IMR-90 (cell line): ENCODE data around the gene CPB2. TPM values are rescaled to one million over a fixed set of nuclear protein-coding genes. Genes with fewer than 3 reads are reported as not detected.

Experiments used
- ATAC-seq: fragments of 200-7000 bp; cut with Tn5 transposase; 2 replicates; pipeline ENCODE4 v1.9.1; 2020; ENCODE audit warnings: low read depth, mild to moderate bottlenecking, moderate library complexity
- BruUV-seq: library from RNA; stranded (reverse); fragments of 400-500 nt; replicated peaks from 2 replicates; lab custom pipeline; 2021; lab: Mats Ljungman, UMichigan
- CTCF ChIA-PET: fragments of 300-600 bp; formaldehyde crosslinking; extraction: SDS; loops from one replicate; lab custom pipeline; 2021; ENCODE audit warnings: antibody characterized with exemption; lab: Yijun Ruan, JAX
- POLR2A ChIA-PET: fragments of 300-600 bp; sonication (Branson Sonifier 250); formaldehyde crosslinking; loops from one replicate; lab custom pipeline; 2022; ENCODE audit warnings: antibody characterized with exemption; ENCODE audit not compliant: unreplicated experiment; lab: Charles Lee
- DNase-seq: peaks from one replicate; pipeline ENCODE4 v3.0.0; 2013
- H2AFZ ChIP-seq: replicated peaks from 2 replicates; pipeline ENCODE3; 2013; ENCODE audit warnings: low read length, mild to moderate bottlenecking; ENCODE audit not compliant: poor library complexity
- H2AK5ac ChIP-seq: 2 replicates; pipeline ENCODE4 v1.6.1; 2013; ENCODE audit warnings: low read depth, low read length, inconsistent platforms
- H2AK9ac ChIP-seq: replicated peaks from 2 replicates; pipeline ENCODE3; 2013; ENCODE audit warnings: mild to moderate bottlenecking, low read depth, low read length, moderate library complexity; ENCODE audit not compliant: poor library complexity
- H2BK120ac ChIP-seq: 2 replicates; pipeline ENCODE4 v1.6.1; 2013; ENCODE audit warnings: low read depth, low read length, inconsistent platforms
- H2BK15ac ChIP-seq: 3 replicates; pipeline ENCODE4 v1.6.1; 2013; ENCODE audit warnings: low read depth, low read length, inconsistent platforms
- H2BK20ac ChIP-seq: 2 replicates; pipeline ENCODE4 v1.6.1; 2013; ENCODE audit warnings: low read depth, mild to moderate bottlenecking, inconsistent platforms, low read length, moderate library complexity
- H2BK5ac ChIP-seq: 2 replicates; pipeline ENCODE4 v1.6.1; 2013; ENCODE audit warnings: mild to moderate bottlenecking, low read depth, low read length, inconsistent platforms; ENCODE audit not compliant: poor library complexity, severe bottlenecking
- H3K14ac ChIP-seq: replicated peaks from 2 replicates; pipeline ENCODE4 v1.6.1; 2013; ENCODE audit warnings: low read depth, low read length, inconsistent platforms
- H3K18ac ChIP-seq: 2 replicates; pipeline ENCODE4 v1.6.1; 2013; ENCODE audit warnings: low read depth, low read length, control low read depth
- H3K23ac ChIP-seq: 2 replicates; pipeline ENCODE4 v1.6.1; 2013; ENCODE audit warnings: low read depth, low read length, inconsistent platforms
- H3K27ac ChIP-seq: 2 replicates; pipeline ENCODE4 v1.5.1; 2013; ENCODE audit warnings: mild to moderate bottlenecking, control low read depth, low read length; ENCODE audit not compliant: insufficient read depth
- H3K27me3 ChIP-seq: 2 replicates; pipeline ENCODE4 v1.6.1; 2013; ENCODE audit warnings: low read length; ENCODE audit not compliant: control insufficient read depth, insufficient read depth
- H3K36me3 ChIP-seq: 2 replicates; pipeline ENCODE4 v1.6.1; 2013; ENCODE audit warnings: low read length, mixed read lengths; ENCODE audit not compliant: control insufficient read depth, insufficient read depth
- H3K4ac ChIP-seq: 2 replicates; pipeline ENCODE4 v1.6.1; 2013; ENCODE audit warnings: low read depth, low read length, inconsistent platforms
- H3K4me1 ChIP-seq: 2 replicates; pipeline ENCODE4 v1.6.1; 2013; ENCODE audit warnings: low read length, mixed read lengths; ENCODE audit not compliant: control insufficient read depth, insufficient read depth
- H3K4me2 ChIP-seq: 2 replicates; pipeline ENCODE4 v1.6.1; 2013; ENCODE audit warnings: low read depth, mild to moderate bottlenecking, control low read depth, low read length, moderate library complexity
- H3K4me3 ChIP-seq: 2 replicates; pipeline ENCODE4 v1.5.1; 2013; ENCODE audit warnings: low read depth, mild to moderate bottlenecking, control low read depth, low read length, moderate library complexity; ENCODE audit not compliant: insufficient read depth
- H3K56ac ChIP-seq: 2 replicates; pipeline ENCODE4 v1.6.1; 2013; ENCODE audit warnings: low read length, inconsistent platforms; ENCODE audit not compliant: insufficient read depth; ENCODE audit errors: extremely low read depth
- H3K79me1 ChIP-seq, 2 experiments: 2 replicates each; pipeline ENCODE4 v1.6.1; 2013; ENCODE audit warnings: low read length in 2 of 2, inconsistent platforms in 1 of 2, low read depth in 1 of 2
- H3K9ac ChIP-seq: 2 replicates; pipeline ENCODE4 v1.6.1; 2013; ENCODE audit warnings: low read depth, low read length, control low read depth
- H3K9me1 ChIP-seq: 2 replicates; pipeline ENCODE4 v1.6.1; 2013; ENCODE audit warnings: low read length, inconsistent platforms; ENCODE audit not compliant: insufficient read depth
- H3K9me3 ChIP-seq: 2 replicates; pipeline ENCODE4 v1.6.1; 2013; ENCODE audit warnings: low read length; ENCODE audit not compliant: control insufficient read depth, insufficient read depth
- H4K20me1 ChIP-seq: 2 replicates; pipeline ENCODE4 v1.6.1; 2013; ENCODE audit warnings: low read length, inconsistent platforms; ENCODE audit not compliant: insufficient read depth
- H4K5ac ChIP-seq: 2 replicates; pipeline ENCODE4 v1.6.1; 2013; ENCODE audit warnings: mild to moderate bottlenecking, low read depth, low read length, control low read depth
- H4K8ac ChIP-seq, 2 experiments: 2 replicates each; pipeline ENCODE4 v1.6.1; 2013; ENCODE audit warnings: low read depth in 2 of 2, low read length in 2 of 2, control low read depth in 1 of 2, inconsistent platforms in 1 of 2
- H4K91ac ChIP-seq: 2 replicates; pipeline ENCODE4 v1.6.1; 2013; ENCODE audit warnings: low read depth, low read length, inconsistent platforms; ENCODE audit not compliant: insufficient read depth
- BHLHE40 ChIP-seq: fragments of 150-350 bp; IDR thresholded peaks from 2 replicates; pipeline ENCODE4 v1.6.1; 2016; ENCODE audit warnings: mild to moderate bottlenecking, low read depth, low read length
- CEBPB ChIP-seq: IDR thresholded peaks from 2 replicates; pipeline ENCODE4 v1.6.1; 2012; ENCODE audit warnings: low read depth, low read length, improper control_type of control experiment
- CHD1 ChIP-seq: IDR thresholded peaks from 2 replicates; pipeline ENCODE4 v1.6.1; 2012; ENCODE audit warnings: low read depth, low read length, improper control_type of control experiment
- CTCF ChIP-seq: conservative IDR thresholded peaks from 2 replicates; pipeline ENCODE4 v1.5.1; 2012; ENCODE audit warnings: mild to moderate bottlenecking, low read depth, low read length, improper control_type of control experiment
- FOS ChIP-seq: fragments of 150-350 bp; IDR thresholded peaks from 2 replicates; pipeline ENCODE4 v1.6.1; 2016; ENCODE audit warnings: low read depth, low read length
- MAFK ChIP-seq: IDR thresholded peaks from 2 replicates; pipeline ENCODE4 v1.6.1; 2012; ENCODE audit warnings: low read depth, low read length, improper control_type of control experiment
- MAZ ChIP-seq: IDR thresholded peaks from 2 replicates; pipeline ENCODE4 v1.6.1; 2012; ENCODE audit warnings: low read depth, mild to moderate bottlenecking, low read length, improper control_type of control experiment, moderate library complexity, borderline replicate concordance
- MXI1 ChIP-seq: IDR thresholded peaks from 2 replicates; pipeline ENCODE4 v1.6.1; 2012; ENCODE audit warnings: low read depth, mild to moderate bottlenecking, low read length, moderate library complexity, borderline replicate concordance
- NFE2L2 ChIP-seq: fragments of 150-350 bp; IDR thresholded peaks from 2 replicates; pipeline ENCODE4 v1.6.1; 2016; ENCODE audit warnings: low read depth, mild to moderate bottlenecking, low read length
- POLR2A ChIP-seq: IDR thresholded peaks from 2 replicates; pipeline ENCODE4 v1.6.1; 2012; ENCODE audit warnings: mild to moderate bottlenecking, low read depth, low read length
- RAD21 ChIP-seq: IDR thresholded peaks from 2 replicates; pipeline ENCODE4 v1.6.1; 2012; ENCODE audit warnings: low read length, improper control_type of control experiment
- RCOR1 ChIP-seq: IDR thresholded peaks from 2 replicates; pipeline ENCODE4 v1.6.1; 2012; ENCODE audit warnings: mild to moderate bottlenecking, low read length, improper control_type of control experiment; ENCODE audit not compliant: insufficient replicate concordance
- RFX5 ChIP-seq: IDR thresholded peaks from 2 replicates; pipeline ENCODE4 v1.8.0; 2012; ENCODE audit warnings: low read depth, mild to moderate bottlenecking, low read length, moderate library complexity
- SMC3 ChIP-seq: fragments of 150-350 bp; IDR thresholded peaks from 2 replicates; pipeline ENCODE4 v1.6.1; 2016; ENCODE audit warnings: low read depth, mild to moderate bottlenecking, antibody characterized with exemption, low read length, moderate library complexity
- WGBS, 2 experiments: methylation state at CpG; one replicate each; pipeline versions ENCODE4 v1.1.5 to v1.1.7; 2013; ENCODE audit warnings: missing lambda C conversion rate in 2 of 2; ENCODE audit not compliant: insufficient read length in 1 of 2; ENCODE audit errors: extremely low coverage in 2 of 2; 5-methylcytosine and 5-hydroxymethylcytosine counted together
- dilution Hi-C: fragments of 300-500 bp; cut with HindIII; formaldehyde crosslinking; loops from one replicate; pipeline ENCODE4 v1.14.3; 2018; ENCODE audit warnings: low sequenced_read_pairs; ENCODE audit not compliant: unreplicated experiment
- in situ Hi-C: fragments of 300-500 bp; cut with MboI; formaldehyde crosslinking; loops from 3 replicates; pipeline ENCODE4 v1.14.3; 2019; ENCODE audit warnings: low sequenced_read_pairs, inconsistent platforms, mixed read lengths
- intact Hi-C: fragments of 100-400 bp; cut with micrococcal nuclease; formaldehyde crosslinking; loops from 2 replicates; pipeline ENCODE4 v1.10.0; 2022
- polyA plus RNA-seq, 3 experiments: library from polyadenylated mRNA; depleted of rRNA; stranded (reverse); fragments of >200 nt; gene quantifications; 2 replicates each; pipeline ENCODE4 v1.2.3, GENCODE V29; 2012; ENCODE audit warnings: low replicate concordance in 1 of 3
- total RNA-seq: library from RNA; depleted of rRNA; stranded (reverse); fragments of >200 nt; gene quantifications from 2 replicates; pipeline ENCODE4 v1.2.3, GENCODE V29; 2012
- TF ChIP-seq, protein P1 (sequence below): fragments of 150-350 bp; IDR thresholded peaks from 2 replicates; pipeline ENCODE4 v1.6.1; 2017; ENCODE audit warnings: mild to moderate bottlenecking, antibody characterized with exemption, low read length, low read depth
- TF ChIP-seq, protein P2 (sequence below): fragments of 150-350 bp; IDR thresholded peaks from 2 replicates; pipeline ENCODE4 v1.6.1; 2016; ENCODE audit warnings: low read depth, mild to moderate bottlenecking, low read length, moderate library complexity, borderline replicate concordance

Gene CPB2
- total and polyA plus RNA-seq, 2 of the 4 experiments (the other 2 are of a cell fraction): not detected

DNA sequence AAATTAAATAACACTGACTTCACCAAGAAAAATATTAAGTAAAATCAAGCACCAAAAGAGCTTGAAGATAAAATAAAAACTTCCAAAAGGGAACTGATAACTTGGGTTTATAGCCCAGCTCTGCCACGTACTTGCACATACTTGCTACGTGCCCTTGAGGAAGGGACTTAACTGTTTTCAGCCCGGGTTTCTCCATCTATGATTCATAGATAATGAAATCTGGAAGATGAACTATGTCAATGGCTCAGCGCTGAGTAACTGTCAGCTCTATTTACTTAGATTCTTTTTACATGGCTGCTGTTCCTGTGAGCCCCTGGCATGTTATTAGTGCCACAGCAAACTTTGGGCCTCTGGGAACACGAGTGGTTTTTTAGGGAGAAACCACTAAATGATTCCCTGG lies 42.6 kb downstream of the CPB2 start:
- no peaks in the 10 kb centered on the region for H4K20me1 ChIP-seq
- H2BK5ac ChIP-seq: no peak overlapping the region
- intact Hi-C loops (no loop called here), dilution Hi-C loops (no loop called here), in situ Hi-C loops (no loop called here)
- no peaks in the 10 kb centered on the region for H3K9me1 ChIP-seq
- DNase-seq: peak; percentile 61
- H2BK120ac ChIP-seq: no peak overlapping the region
- no peak overlapping the region for H3K14ac ChIP-seq
- no peak overlapping the region for H3K27ac ChIP-seq
- H2AK5ac ChIP-seq: no peak overlapping the region
- TF ChIP-seq CHD1 (no peak), CTCF (no peak), MXI1 (no peak), RFX5 (no peak), NFE2L2 (no peak), MAZ (no peak), BHLHE40 (no peak), FOS (no peak), CEBPB (no peak), RCOR1 (no peak), POLR2A (no peak), SMC3 (no peak), RAD21 (no peak), MAFK (no peak)
- TF ChIP-seq, protein P1, sequence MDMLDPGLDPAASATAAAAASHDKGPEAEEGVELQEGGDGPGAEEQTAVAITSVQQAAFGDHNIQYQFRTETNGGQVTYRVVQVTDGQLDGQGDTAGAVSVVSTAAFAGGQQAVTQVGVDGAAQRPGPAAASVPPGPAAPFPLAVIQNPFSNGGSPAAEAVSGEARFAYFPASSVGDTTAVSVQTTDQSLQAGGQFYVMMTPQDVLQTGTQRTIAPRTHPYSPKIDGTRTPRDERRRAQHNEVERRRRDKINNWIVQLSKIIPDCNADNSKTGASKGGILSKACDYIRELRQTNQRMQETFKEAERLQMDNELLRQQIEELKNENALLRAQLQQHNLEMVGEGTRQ: no peak
- TF ChIP-seq, protein P2, sequence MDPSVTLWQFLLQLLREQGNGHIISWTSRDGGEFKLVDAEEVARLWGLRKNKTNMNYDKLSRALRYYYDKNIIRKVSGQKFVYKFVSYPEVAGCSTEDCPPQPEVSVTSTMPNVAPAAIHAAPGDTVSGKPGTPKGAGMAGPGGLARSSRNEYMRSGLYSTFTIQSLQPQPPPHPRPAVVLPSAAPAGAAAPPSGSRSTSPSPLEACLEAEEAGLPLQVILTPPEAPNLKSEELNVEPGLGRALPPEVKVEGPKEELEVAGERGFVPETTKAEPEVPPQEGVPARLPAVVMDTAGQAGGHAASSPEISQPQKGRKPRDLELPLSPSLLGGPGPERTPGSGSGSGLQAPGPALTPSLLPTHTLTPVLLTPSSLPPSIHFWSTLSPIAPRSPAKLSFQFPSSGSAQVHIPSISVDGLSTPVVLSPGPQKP: no peak
- H3K79me1 ChIP-seq: no peaks in the 10 kb centered on the region
- H3K23ac ChIP-seq: no peak overlapping the region
- no peak overlapping the region for H3K18ac ChIP-seq
- no peak overlapping the region for H4K91ac ChIP-seq
- no peak overlapping the region for H2AK9ac ChIP-seq
- H3K27me3 ChIP-seq: no peaks in the 10 kb centered on the region
- H3K4ac ChIP-seq: no peak overlapping the region
- CTCF ChIA-PET: no interaction called here
- no peak overlapping the region for H3K56ac ChIP-seq
- peak; percentile 24; the same call in 1 of the 2 replicates for ATAC-seq
- H3K4me1 ChIP-seq: no peaks in the 10 kb centered on the region
- H3K4me3 ChIP-seq: no peak overlapping the region
- no peak overlapping the region for H4K5ac ChIP-seq
- no peak overlapping the region for H2AFZ ChIP-seq
- no peak overlapping the region for H4K8ac ChIP-seq
- POLR2A ChIA-PET: no interaction called here
- no TSS peak for BruUV-seq
- H2BK15ac ChIP-seq: no peak overlapping the region
- no peaks in the 10 kb centered on the region for H3K36me3 ChIP-seq
- no peak overlapping the region for H3K4me2 ChIP-seq
- H3K9ac ChIP-seq: no peak overlapping the region
- H2BK20ac ChIP-seq: no peak overlapping the region
- no peaks in the 10 kb centered on the region for H3K9me3 ChIP-seq
- WGBS, 2 experiments: no CpG with 5 or more reads among the region's 5 CpGs
